ENCODE data around the gene OR4A16. TPM values are rescaled to one million over a fixed set of nuclear protein-coding genes. Genes with fewer than 3 reads are reported as not detected.

Gene OR4A16
- total RNA-seq: not detected

DNA sequence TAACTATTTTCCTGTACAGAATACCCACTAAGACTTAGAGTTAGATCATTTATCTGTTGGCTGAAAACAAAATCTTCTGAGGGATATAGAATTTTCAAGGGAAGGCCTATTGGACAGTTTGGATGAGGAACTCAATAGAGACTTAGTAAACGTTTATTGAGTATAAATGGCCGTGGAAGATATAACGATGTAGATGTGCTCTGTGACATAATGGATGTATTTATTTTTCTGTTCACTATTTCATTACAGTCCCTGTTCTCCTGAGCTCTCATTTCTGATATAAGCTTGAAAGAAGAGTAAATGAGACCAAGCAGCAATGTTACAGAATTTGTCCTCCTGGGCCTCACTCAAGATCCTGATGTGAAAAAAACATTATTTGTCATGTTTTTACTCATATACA, at the start of gene OR4A16:
TSS of gene OR4A16 (plus strand) at position 301 of the 400 bp plus-strand sequence. CDS start at position 301, 0 bp downstream.
- no peak within 1 kb of the TSS for H3K4me3 ChIP-seq (ENCODE audit: low read depth, poor library complexity, severe bottlenecking)
- intact Hi-C loops (cut with DNase I; ENCODE audit: low total_unique reads): no loop called here
- TF ChIP-seq, protein P1, sequence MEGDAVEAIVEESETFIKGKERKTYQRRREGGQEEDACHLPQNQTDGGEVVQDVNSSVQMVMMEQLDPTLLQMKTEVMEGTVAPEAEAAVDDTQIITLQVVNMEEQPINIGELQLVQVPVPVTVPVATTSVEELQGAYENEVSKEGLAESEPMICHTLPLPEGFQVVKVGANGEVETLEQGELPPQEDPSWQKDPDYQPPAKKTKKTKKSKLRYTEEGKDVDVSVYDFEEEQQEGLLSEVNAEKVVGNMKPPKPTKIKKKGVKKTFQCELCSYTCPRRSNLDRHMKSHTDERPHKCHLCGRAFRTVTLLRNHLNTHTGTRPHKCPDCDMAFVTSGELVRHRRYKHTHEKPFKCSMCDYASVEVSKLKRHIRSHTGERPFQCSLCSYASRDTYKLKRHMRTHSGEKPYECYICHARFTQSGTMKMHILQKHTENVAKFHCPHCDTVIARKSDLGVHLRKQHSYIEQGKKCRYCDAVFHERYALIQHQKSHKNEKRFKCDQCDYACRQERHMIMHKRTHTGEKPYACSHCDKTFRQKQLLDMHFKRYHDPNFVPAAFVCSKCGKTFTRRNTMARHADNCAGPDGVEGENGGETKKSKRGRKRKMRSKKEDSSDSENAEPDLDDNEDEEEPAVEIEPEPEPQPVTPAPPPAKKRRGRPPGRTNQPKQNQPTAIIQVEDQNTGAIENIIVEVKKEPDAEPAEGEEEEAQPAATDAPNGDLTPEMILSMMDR (IDR thresholded peaks at IDR 0.05): no peak
- no peak for TF ChIP-seq POLR2A (IDR thresholded peaks at IDR 0.05)
- DNase-seq (ENCODE audit: low spot score in 2 of 2): no peak
- WGBS, 2 donors: 84 to 85% methylated on average over 3 of the region's 3 CpGs

- WGBS, 2 donors: 76 to 81% methylated on average over 1 of the region's 1 CpG
- no peak for TF ChIP-seq POLR2A (IDR thresholded peaks at IDR 0.05)
- TF ChIP-seq, protein P1 (IDR thresholded peaks at IDR 0.05): no peak
- DNase-seq (ENCODE audit: low spot score in 2 of 2): no peak
- H3K4me3 ChIP-seq (ENCODE audit: low read depth, poor library complexity, severe bottlenecking): no peak overlapping the region
- intact Hi-C loops (cut with DNase I; ENCODE audit: low total_unique reads): no loop called here
Measured at GRCh38 chr11:55324500-55324899, 18.5 kb upstream of the OR4A16 start.

DNA sequence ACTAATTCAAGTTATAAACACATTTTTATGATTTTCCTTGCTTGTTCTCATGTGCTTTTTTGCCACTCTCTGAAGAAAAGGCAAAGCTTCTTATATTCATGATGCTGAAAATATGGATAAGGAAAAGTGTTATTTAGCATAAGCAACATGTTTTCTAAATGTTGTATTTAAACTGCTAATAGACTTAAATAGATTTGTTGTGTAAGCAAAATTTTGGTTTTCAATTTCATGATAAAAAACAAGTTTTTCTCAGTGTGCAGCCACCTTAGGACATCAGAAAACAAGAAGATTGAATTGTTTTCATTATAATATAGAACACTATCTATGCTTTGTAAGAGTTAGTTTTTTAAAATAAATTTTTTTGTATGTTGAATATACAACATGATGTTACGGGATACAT, 2.3 kb downstream of the OR4A16 start:
- intact Hi-C loops (cut with DNase I; ENCODE audit: low total_unique reads): no loop called here
- H3K4me3 ChIP-seq (ENCODE audit: low read depth, poor library complexity, severe bottlenecking): no peak overlapping the region
- WGBS, 2 donors: 92 to 96% methylated on average over 1 of the region's 1 CpG
- DNase-seq (ENCODE audit: low spot score in 2 of 2): no peak
- no peak for TF ChIP-seq POLR2A (IDR thresholded peaks at IDR 0.05)
- TF ChIP-seq, protein P1 (IDR thresholded peaks at IDR 0.05): no peak

DNA sequence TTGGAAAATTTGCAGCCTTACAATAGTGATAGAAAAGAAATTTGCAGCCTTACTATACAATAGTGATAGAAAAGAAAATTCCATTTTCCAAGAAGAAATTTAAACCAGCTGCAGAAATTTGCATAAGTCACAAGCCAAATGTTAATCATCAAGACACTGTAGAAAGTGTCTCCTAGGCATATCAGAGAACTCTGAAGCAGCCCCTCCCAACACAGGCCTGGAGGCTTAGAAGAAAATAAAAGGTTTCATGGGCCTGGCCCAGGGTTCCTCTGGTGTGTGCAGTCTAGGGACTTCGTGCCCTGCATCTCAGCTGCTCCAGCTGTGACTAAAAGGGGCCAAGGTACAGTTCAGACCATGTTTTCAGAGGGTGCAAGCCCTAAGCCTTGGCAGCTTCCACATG, 6.0 kb downstream of the OR4A16 start:
- intact Hi-C loops (cut with DNase I; ENCODE audit: low total_unique reads): no loop called here
- H3K4me3 ChIP-seq (ENCODE audit: low read depth, poor library complexity, severe bottlenecking): no peak overlapping the region
- 0 to 9% methylated on average over 1 of the region's 1 CpG for WGBS, 2 donors
- no peak for TF ChIP-seq POLR2A (IDR thresholded peaks at IDR 0.05)
- TF ChIP-seq, protein P1 (IDR thresholded peaks at IDR 0.05): no peak
- no peak for DNase-seq (ENCODE audit: low spot score in 2 of 2)

DNA sequence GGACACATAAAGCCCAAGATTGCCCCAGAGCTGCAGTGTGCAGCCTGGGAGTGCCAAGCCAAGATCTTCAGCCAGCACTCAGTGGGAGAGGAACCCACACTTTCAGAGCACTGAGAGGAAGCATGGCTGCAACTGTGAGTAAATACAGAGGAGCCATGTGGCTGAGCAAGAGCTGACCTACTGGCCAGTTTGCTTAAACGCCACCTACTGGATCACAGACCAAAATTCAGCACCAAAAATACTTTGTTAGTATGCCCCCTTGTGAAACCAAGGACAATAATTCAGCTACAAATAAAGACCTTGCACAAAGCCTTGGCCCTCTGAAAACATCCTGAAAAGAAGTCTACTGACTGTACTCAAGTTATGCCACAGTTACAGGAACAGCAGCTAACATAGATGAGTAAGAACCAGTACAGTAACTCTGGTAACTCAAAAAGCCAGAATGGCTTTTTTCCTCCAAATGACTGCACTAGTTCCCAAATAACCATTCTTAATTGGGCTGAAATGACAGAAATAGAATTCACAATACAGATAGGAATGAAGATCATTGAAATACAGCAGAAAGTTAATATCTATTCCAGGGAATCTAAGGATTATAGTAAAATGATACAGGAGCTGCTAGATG, 14.7 kb downstream of the OR4A16 start:
- TF ChIP-seq, protein P1 (IDR thresholded peaks at IDR 0.05): no peak
- no peak for TF ChIP-seq POLR2A (IDR thresholded peaks at IDR 0.05)
- no peak overlapping the region for H3K4me3 ChIP-seq (ENCODE audit: low read depth, poor library complexity, severe bottlenecking)
- DNase-seq (ENCODE audit: low spot score in 2 of 2): no peak
- intact Hi-C loops (cut with DNase I; ENCODE audit: low total_unique reads): no loop called here
- WGBS, 2 donors: 5% methylated on average over 1 of the region's 1 CpG

DNA sequence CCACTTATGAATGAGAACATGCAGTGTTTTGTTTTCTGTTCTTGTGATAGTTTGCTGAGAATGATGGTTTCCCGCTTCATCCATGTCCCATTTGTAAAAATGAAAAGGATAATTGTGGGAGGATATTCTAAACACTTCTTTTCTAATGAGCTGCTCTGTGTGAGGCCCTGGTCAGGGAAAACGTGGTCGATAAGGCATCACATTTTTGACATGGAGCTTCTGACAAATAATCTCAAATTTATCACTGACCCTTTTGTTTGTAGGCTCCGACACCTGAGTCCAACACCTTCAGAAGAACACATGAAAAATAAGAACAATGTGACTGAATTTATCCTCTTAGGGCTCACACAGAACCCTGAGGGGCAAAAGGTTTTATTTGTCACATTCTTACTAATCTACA, 24.7 kb downstream of the OR4A16 start, which contains the start of gene OR4A15:
TSS of gene OR4A15 (plus strand) at position 301 of the 400 bp plus-strand sequence. CDS start at position 301, 0 bp downstream.
- H3K4me3 ChIP-seq (ENCODE audit: low read depth, poor library complexity, severe bottlenecking): no peak within 1 kb of the TSS
- TF ChIP-seq, protein P1 (IDR thresholded peaks at IDR 0.05): no peak
- TF ChIP-seq POLR2A (IDR thresholded peaks at IDR 0.05): no peak
- no peak for DNase-seq (ENCODE audit: low spot score in 2 of 2)
- intact Hi-C loops (cut with DNase I; ENCODE audit: low total_unique reads): no loop called here
- WGBS, 2 donors: 59 to 65% methylated on average over 4 of the region's 4 CpGs
